A673 (cell line): ENCODE measurements around the gene DDHD1. TPM values are rescaled to one million over a fixed set of nuclear protein-coding genes. Genes with fewer than 3 reads are reported as not detected.

ENCODE experiments used
- BruUV-seq: library from RNA; stranded (reverse); fragments of 400-500 nt; replicated peaks from 2 replicates; lab custom pipeline; 2021; lab: Mats Ljungman, UMichigan
- CTCF ChIA-PET: fragments of 300-600 bp; sonication (Branson Sonifier 250); formaldehyde crosslinking; loops from one replicate; lab custom pipeline; 2022; ENCODE audit warnings: antibody characterized with exemption; lab: Charles Lee
- POLR2A ChIA-PET: fragments of 300-600 bp; sonication (Branson Sonifier 250); formaldehyde crosslinking; loops from one replicate; lab custom pipeline; 2022; ENCODE audit warnings: antibody characterized with exemption; ENCODE audit not compliant: low non-redundant PET; lab: Charles Lee
- DNase-seq: peaks from one replicate; pipeline ENCODE4 v3.0.0-alpha.2; 2015; ENCODE audit warnings: low spot score
- H3K27ac ChIP-seq: fragments of 200-600 bp; sonication (generic); 2 replicates; pipeline ENCODE4 v1.5.1; 2016; ENCODE audit warnings: mixed run types, low read depth, mild to moderate bottlenecking, mixed read lengths, antibody characterized with exemption, low read length; ENCODE audit not compliant: poor library complexity, severe bottlenecking
- H3K27me3 ChIP-seq: fragments of 200-600 bp; sonication (generic); replicated peaks from 2 replicates; pipeline ENCODE4 v1.6.1; 2017; ENCODE audit warnings: mixed run types, low read depth, mild to moderate bottlenecking, mixed read lengths, antibody characterized with exemption, low read length; ENCODE audit not compliant: insufficient read depth, poor library complexity
- H3K36me3 ChIP-seq: fragments of 200-600 bp; sonication (generic); 2 replicates; pipeline ENCODE4 v1.6.1; 2016; ENCODE audit warnings: mixed run types, mild to moderate bottlenecking, mixed read lengths, antibody characterized with exemption, low read length; ENCODE audit not compliant: insufficient read depth, poor library complexity, severe bottlenecking
- H3K4me1 ChIP-seq: fragments of 200-600 bp; sonication (generic); 2 replicates; pipeline ENCODE4 v1.6.1; 2017; ENCODE audit warnings: mixed run types, mild to moderate bottlenecking, mixed read lengths, antibody characterized with exemption, low read length; ENCODE audit not compliant: insufficient read depth, poor library complexity, severe bottlenecking
- H3K4me3 ChIP-seq: fragments of 200-600 bp; sonication (generic); 2 replicates; pipeline ENCODE4 v1.5.1; 2016; ENCODE audit warnings: low read depth, mixed run types, mild to moderate bottlenecking, mixed read lengths, low read length; ENCODE audit not compliant: poor library complexity, severe bottlenecking
- H3K9me3 ChIP-seq: fragments of 200-600 bp; sonication (generic); 2 replicates; pipeline ENCODE4 v1.6.1; 2016; ENCODE audit warnings: mixed run types, low read depth, mild to moderate bottlenecking, mixed read lengths, antibody characterized with exemption, low read length; ENCODE audit not compliant: poor library complexity, severe bottlenecking
- EZH2 ChIP-seq: fragments of 200-600 bp; sonication (generic); IDR thresholded peaks from 2 replicates; pipeline ENCODE4 v1.6.1; 2017; ENCODE audit warnings: borderline replicate concordance, low read depth, mild to moderate bottlenecking, mixed read lengths, antibody characterized with exemption, low read length; ENCODE audit not compliant: poor library complexity, severe bottlenecking
- intact Hi-C: fragments of 100-400 bp; cut with micrococcal nuclease; formaldehyde crosslinking; loops from one replicate; pipeline ENCODE4 v1.10.0; 2022; ENCODE audit not compliant: unreplicated experiment
- total RNA-seq: library from RNA; stranded (reverse); gene quantifications from 2 replicates; pipeline ENCODE4 v1.2.3, GENCODE V29; 2021
- TF ChIP-seq, protein P1 (sequence below): fragments of 300-800, 200-600 bp; sonication (generic); conservative IDR thresholded peaks from 2 replicates; pipeline ENCODE4 v1.5.1; 2017; ENCODE audit warnings: low read depth, mild to moderate bottlenecking, antibody characterized with exemption, low read length, moderate library complexity, mixed read lengths

Gene DDHD1
- total RNA-seq, 1 experiment from 2014 or later: 21.9 TPM

GRCh38 chr14:52987042-52987441, 166.1 kb downstream of the DDHD1 start:
- Histone ChIP-seq H3K9me3 (no peaks in the 10 kb centered on the region), H3K27ac (no peak overlapping the region), H3K27me3 (no peaks in the 10 kb centered on the region), H3K4me1 (peaks cover 23% of the 10 kb centered on the region), H3K36me3 (no peaks in the 10 kb centered on the region), H3K4me3 (peak overlapping the region; percentile 14)
- no TSS peak for BruUV-seq
- CTCF ChIA-PET: no interaction called here
- DNase-seq: peak; percentile 24
- POLR2A ChIA-PET: no interaction called here
- TF ChIP-seq EZH2: no peak
- TF ChIP-seq, protein P1, sequence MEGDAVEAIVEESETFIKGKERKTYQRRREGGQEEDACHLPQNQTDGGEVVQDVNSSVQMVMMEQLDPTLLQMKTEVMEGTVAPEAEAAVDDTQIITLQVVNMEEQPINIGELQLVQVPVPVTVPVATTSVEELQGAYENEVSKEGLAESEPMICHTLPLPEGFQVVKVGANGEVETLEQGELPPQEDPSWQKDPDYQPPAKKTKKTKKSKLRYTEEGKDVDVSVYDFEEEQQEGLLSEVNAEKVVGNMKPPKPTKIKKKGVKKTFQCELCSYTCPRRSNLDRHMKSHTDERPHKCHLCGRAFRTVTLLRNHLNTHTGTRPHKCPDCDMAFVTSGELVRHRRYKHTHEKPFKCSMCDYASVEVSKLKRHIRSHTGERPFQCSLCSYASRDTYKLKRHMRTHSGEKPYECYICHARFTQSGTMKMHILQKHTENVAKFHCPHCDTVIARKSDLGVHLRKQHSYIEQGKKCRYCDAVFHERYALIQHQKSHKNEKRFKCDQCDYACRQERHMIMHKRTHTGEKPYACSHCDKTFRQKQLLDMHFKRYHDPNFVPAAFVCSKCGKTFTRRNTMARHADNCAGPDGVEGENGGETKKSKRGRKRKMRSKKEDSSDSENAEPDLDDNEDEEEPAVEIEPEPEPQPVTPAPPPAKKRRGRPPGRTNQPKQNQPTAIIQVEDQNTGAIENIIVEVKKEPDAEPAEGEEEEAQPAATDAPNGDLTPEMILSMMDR: no peak
- intact Hi-C loops: no loop called here

Other genes with a start within 250 kb of the DDHD1 start
- 38.3 and 48.0 TPM in 2 replicates for gene FERMT2, start 202.3 kb downstream of the DDHD1 start, total RNA-seq